ENCODE data around the gene INPP1.

GRCh38 chr2:190376591-190377245, 33.3 kb downstream of the INPP1 start:
- TF ChIP-seq CTCF (IDR thresholded peaks at IDR 0.05; ENCODE audit: low read depth, low read length) (no peak), EZH2phosphoT487 (IDR thresholded peaks at IDR 0.05; ENCODE audit: low read depth) (no peak)

Measured in OCI-LY3 (cell line).